Measurements from ENCODE around the gene EPS8.

EPS8 gene

DNA sequence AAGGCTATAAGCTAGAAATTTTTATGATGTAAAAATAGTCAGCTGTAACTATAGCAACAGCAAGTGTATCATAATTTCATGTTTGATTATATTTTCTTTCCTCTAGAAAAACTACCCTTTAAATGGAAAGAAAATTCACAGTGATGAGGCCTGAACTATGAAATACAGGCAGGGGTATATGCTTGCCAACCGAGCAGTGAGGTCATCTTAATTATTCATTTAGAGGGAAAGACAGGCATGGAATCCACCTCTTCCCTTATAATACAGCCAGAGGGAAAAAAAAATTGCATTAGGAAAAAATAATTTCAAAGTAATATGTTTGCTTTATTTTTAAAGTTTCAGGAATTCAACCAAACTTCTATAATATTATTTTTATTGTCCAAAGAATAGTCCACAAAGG lies 139.8 kb downstream of the EPS8 start:
- no peak overlapping the region for H3K27ac ChIP-seq
- TF ChIP-seq, protein P1, sequence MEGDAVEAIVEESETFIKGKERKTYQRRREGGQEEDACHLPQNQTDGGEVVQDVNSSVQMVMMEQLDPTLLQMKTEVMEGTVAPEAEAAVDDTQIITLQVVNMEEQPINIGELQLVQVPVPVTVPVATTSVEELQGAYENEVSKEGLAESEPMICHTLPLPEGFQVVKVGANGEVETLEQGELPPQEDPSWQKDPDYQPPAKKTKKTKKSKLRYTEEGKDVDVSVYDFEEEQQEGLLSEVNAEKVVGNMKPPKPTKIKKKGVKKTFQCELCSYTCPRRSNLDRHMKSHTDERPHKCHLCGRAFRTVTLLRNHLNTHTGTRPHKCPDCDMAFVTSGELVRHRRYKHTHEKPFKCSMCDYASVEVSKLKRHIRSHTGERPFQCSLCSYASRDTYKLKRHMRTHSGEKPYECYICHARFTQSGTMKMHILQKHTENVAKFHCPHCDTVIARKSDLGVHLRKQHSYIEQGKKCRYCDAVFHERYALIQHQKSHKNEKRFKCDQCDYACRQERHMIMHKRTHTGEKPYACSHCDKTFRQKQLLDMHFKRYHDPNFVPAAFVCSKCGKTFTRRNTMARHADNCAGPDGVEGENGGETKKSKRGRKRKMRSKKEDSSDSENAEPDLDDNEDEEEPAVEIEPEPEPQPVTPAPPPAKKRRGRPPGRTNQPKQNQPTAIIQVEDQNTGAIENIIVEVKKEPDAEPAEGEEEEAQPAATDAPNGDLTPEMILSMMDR (IDR thresholded peaks at IDR 0.05) = no peak
- no peak for TF ChIP-seq ZFX (IDR thresholded peaks at IDR 0.05; ENCODE audit: borderline replicate concordance)

DNA sequence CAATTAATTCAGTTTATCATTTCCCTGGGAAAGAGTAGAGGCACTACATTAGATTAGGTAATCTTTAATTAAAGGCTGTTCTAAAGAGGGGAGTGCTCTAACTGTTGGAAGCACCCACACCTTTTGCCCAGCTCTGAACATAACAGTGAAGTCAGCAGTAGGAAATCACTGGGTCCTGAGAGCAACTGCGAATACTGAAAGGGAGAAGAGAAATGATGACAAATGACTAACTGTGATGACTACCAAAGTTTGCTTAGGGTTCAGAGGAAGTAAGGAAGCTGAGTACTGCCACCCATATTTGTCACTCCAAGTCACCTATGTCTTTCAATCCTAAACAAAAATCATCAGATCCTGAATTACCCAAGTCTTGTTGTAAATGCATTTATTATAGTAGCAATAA lies 140.6 kb downstream of the EPS8 start:
- no peak overlapping the region for H3K27ac ChIP-seq
- TF ChIP-seq ZFX (IDR thresholded peaks at IDR 0.05; ENCODE audit: borderline replicate concordance) = no peak
- TF ChIP-seq, protein P1 (IDR thresholded peaks at IDR 0.05) = no peak

DNA sequence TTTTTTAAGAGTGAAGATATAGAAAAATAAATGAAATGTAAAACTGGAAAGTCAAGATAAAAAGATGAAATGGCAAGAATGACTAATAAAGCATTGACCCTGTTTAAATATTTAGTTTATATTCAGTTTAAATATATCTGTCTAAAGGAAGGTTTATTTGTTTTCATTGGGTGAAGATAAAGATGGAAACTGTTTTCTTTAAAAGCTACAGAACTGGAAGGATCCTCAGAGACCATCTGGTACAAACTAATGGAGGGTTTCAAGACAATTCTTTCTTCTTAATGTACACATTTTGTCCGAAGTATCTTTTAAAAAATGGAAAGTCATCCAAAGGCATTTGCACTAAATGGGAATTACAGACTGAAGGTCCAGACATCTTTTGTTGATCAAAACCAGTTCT lies 142.6 kb downstream of the EPS8 start:
- no peak overlapping the region for H3K27ac ChIP-seq
- TF ChIP-seq ZFX (IDR thresholded peaks at IDR 0.05; ENCODE audit: borderline replicate concordance) = no peak
- TF ChIP-seq, protein P1 (IDR thresholded peaks at IDR 0.05) = no peak

DNA sequence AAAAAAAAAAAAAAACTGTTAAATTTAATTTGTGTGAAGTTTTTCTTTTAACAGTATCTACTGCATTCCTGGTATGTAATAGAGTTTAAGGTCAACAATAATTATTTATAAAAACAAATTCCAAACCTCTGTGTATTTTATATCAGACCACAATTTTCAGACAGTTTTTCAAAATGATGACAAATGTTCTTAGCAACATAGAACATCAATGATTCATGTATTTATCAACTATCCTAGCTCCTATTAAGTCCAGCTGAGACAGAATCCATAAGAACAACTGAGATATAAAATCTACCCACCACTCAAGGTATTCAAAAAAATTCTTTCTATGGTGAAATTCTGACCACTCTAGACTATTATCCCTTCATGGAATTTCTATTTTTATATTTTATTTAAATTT lies 144.5 kb downstream of the EPS8 start:
- TF ChIP-seq ZFX (IDR thresholded peaks at IDR 0.05; ENCODE audit: borderline replicate concordance) = no peak
- TF ChIP-seq, protein P1 (IDR thresholded peaks at IDR 0.05) = no peak
- H3K27ac ChIP-seq = no peak overlapping the region

DNA sequence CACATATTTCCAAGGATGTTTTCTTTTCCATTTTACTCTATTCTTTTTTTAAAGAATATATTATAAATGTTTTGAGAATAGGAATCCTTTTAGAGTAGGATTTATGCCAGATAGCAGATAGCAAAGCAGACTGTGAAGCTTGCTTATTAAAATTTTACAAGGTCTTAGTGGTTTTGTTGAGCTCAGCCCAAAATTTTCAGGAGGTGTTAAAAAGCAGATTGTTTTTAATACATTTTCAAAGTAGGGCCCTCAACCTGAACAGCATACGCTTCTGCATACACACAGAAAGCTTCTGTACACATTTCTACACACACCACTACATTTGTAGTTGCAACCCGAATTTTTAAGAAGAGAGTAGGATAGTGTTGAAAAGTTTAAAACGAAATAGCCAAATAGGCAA lies 151.0 kb downstream of the EPS8 start:
- H3K27ac ChIP-seq = no peak overlapping the region
- TF ChIP-seq ZFX (IDR thresholded peaks at IDR 0.05; ENCODE audit: borderline replicate concordance) = no peak
- TF ChIP-seq, protein P1 (IDR thresholded peaks at IDR 0.05) = no peak

DNA sequence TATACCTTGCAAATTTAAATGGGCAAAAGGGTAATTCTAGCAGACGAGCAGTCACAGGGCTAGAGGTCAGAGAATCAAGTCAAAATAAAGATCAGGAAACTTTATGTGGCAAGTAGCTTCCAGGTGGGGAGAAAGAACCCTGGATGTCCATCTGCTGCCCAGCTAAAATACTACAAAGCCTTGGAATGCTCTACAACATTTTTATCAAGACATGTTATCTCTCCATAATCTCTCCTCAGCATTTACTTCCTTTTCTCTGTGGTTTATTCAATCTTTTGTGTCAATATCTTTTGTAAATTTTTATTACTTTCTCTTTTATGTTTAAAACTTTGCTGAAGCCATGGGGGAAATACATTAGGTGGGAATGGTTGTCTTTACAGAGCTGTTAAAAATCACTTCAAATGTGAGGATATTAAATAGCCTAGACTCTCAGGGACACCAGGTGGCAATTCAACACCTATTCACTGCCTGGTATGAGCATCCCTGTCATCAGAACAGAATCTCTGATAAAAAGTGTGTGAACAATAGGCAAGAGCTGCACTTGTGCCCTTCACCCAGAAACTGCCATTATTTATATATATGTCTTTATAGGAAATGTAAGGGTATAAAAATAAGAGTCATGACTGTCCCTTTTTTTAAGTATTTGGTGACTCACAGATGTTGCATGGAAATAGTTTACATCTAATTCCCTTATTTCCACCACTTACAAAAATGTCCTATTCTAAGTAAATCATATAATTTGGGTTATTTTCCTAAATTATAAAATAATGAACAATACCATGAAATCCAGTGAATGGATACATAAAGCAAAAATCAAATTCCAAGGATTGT lies 152.9 kb downstream of the EPS8 start:
- TF ChIP-seq, protein P1 (IDR thresholded peaks at IDR 0.05) = no peak
- TF ChIP-seq ZFX (IDR thresholded peaks at IDR 0.05; ENCODE audit: borderline replicate concordance) = no peak
- no peak overlapping the region for H3K27ac ChIP-seq

DNA sequence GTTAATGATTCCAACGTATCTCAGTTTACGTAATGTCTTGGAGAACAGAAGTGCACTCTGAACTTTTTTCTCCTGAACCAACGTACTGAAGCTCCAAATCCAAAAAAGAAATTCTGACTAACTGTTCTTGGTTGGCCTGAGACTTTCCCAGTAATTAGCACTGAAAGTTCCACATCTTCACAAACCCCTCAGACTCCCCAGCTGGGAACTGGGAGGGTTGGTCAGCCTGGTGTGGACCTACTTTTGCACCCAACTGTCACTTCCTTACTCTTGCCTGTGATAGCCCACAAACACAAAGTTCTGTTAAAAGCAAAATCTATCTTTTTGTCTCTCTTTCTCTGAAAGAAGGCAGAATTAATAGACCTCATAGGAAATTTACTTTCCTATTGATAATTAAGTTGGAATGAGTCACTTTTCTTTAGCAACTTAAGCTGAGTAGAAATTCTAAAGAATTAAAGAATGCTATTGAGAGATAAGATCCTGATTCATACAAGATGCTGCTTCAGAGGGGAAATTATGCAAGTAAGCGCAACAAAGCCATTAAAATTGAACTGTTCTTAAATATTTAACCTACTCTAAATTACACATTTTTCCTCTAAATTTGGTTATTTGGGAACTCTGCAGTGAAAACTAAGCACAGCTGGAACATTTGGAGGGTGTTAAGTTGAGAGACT lies 155.0 kb downstream of the EPS8 start:
- H3K27ac ChIP-seq = no peak overlapping the region
- TF ChIP-seq, protein P1 (IDR thresholded peaks at IDR 0.05) = no peak
- TF ChIP-seq ZFX (IDR thresholded peaks at IDR 0.05; ENCODE audit: borderline replicate concordance) = no peak

Measured in 22Rv1 (cell line).